GM18519 (cell line): ENCODE measurements around the gene KRTAP5-2.
"Not testable (repeated sequence)": the region's sequence is repeated elsewhere in the genome, so short reads cannot be mapped to it uniquely, and the experiment has no call there.

Source experiments
- ATAC-seq: cut with Tn5 transposase; IDR thresholded peaks from one replicate; pipeline ENCODE4 v1.9.1; 2021; ENCODE audit warnings: mild to moderate bottlenecking, moderate library complexity; ENCODE audit not compliant: unreplicated experiment, low FRiP score

KRTAP5-2 gene

GRCh38 chr11:1628506-1629325, 30.6 kb upstream of the KRTAP5-2 start:
- no peak for ATAC-seq

GRCh38 chr11:1625541-1625940, 27.4 kb upstream of the KRTAP5-2 start:
- ATAC-seq = no peak

- ATAC-seq = no peak
Measured at GRCh38 chr11:1624621-1625020, 26.5 kb upstream of the KRTAP5-2 start.

GRCh38 chr11:1623716-1624115, 25.6 kb upstream of the KRTAP5-2 start:
- no peak for ATAC-seq

GRCh38 chr11:1622086-1622485, 24.0 kb upstream of the KRTAP5-2 start, which contains the start of gene KRTAP5-4:
Gene KRTAP5-4 (minus strand): TSS chr11:1622138. CDS start chr11:1622093, 45 bp downstream.
- no peak for ATAC-seq

GRCh38 chr11:1619449-1619848, 21.4 kb upstream of the KRTAP5-2 start:
- no peak for ATAC-seq

- ATAC-seq = no peak
Measured at GRCh38 chr11:1618231-1618630, 20.1 kb upstream of the KRTAP5-2 start.

GRCh38 chr11:1608363-1608762, 10.3 kb upstream of the KRTAP5-2 start, which contains the start of gene KRTAP5-3:
Gene KRTAP5-3 (minus strand): TSS chr11:1608463. CDS start chr11:1608385, 78 bp downstream.
- no peak for ATAC-seq

GRCh38 chr11:1607901-1608300, 9.8 kb upstream of the KRTAP5-2 start:
- ATAC-seq = not testable (repeated sequence)

GRCh38 chr11:1607156-1607845, 9.2 kb upstream of the KRTAP5-2 start:
- not testable (repeated sequence) for ATAC-seq

- ATAC-seq = not testable (repeated sequence)
Measured at GRCh38 chr11:1605923-1606322, 7.8 kb upstream of the KRTAP5-2 start.

GRCh38 chr11:1604711-1605110, 6.6 kb upstream of the KRTAP5-2 start:
- ATAC-seq = no peak

- ATAC-seq = no peak
Measured at GRCh38 chr11:1604181-1604580, 6.1 kb upstream of the KRTAP5-2 start.

GRCh38 chr11:1603629-1604028, 5.5 kb upstream of the KRTAP5-2 start:
- no peak for ATAC-seq

GRCh38 chr11:1601663-1602062, 3.6 kb upstream of the KRTAP5-2 start:
- ATAC-seq = not testable (repeated sequence)

- ATAC-seq = no peak
Measured at GRCh38 chr11:1600626-1601025, 2.5 kb upstream of the KRTAP5-2 start.

- ATAC-seq = no peak
Measured at GRCh38 chr11:1598816-1599215, 722 bp upstream of the KRTAP5-2 start.

GRCh38 chr11:1598406-1598805, 312 bp upstream of the KRTAP5-2 start:
- not testable (repeated sequence) for ATAC-seq

- no peak for ATAC-seq
Measured at GRCh38 chr11:1597331-1597993, 632 bp downstream of the KRTAP5-2 start.

GRCh38 chr11:1596576-1597121, 1.4 kb downstream of the KRTAP5-2 start:
- not testable (repeated sequence) for ATAC-seq
